GM18502 (cell line): ENCODE results near the gene ZCCHC4.
"Not testable (repeated sequence)": the region's sequence is repeated elsewhere in the genome, so short reads cannot be mapped to it uniquely, and the experiment has no call there.

Source experiments
- ATAC-seq: cut with Tn5 transposase; IDR thresholded peaks from one replicate; pipeline ENCODE4 v1.9.1; 2021; ENCODE audit warnings: mild to moderate bottlenecking; ENCODE audit not compliant: unreplicated experiment, poor library complexity

Gene ZCCHC4

GRCh38 chr4:25320336-25320735, 7.8 kb downstream of the ZCCHC4 start:
- no peak for ATAC-seq

- ATAC-seq, result no peak
These were observed 8.2 kb downstream of the ZCCHC4 start for GRCh38 chr4:25320773-25321172.

- ATAC-seq, result no peak
These were observed 9.1 kb downstream of the ZCCHC4 start for GRCh38 chr4:25321703-25322102.

- ATAC-seq, result not testable (repeated sequence)
These were observed 15.9 kb downstream of the ZCCHC4 start for GRCh38 chr4:25328463-25328862.

- ATAC-seq, result peak; percentile 3
These were observed 17.8 kb downstream of the ZCCHC4 start for GRCh38 chr4:25330335-25330734.

- ATAC-seq, result peak; percentile 82
These were observed 18.6 kb downstream of the ZCCHC4 start for GRCh38 chr4:25330905-25331808.

- no peak for ATAC-seq
These were observed 31.1 kb downstream of the ZCCHC4 start for GRCh38 chr4:25343671-25344070.

- ATAC-seq, result no peak
These were observed 33.2 kb downstream of the ZCCHC4 start for GRCh38 chr4:25345744-25346143.

GRCh38 chr4:25346913-25347312, 34.3 kb downstream of the ZCCHC4 start:
- peak; percentile 84 for ATAC-seq

- no peak for ATAC-seq
These were observed 34.9 kb downstream of the ZCCHC4 start for GRCh38 chr4:25347473-25347872.

GRCh38 chr4:25347971-25348370, 35.4 kb downstream of the ZCCHC4 start:
- ATAC-seq, result no peak

GRCh38 chr4:25350561-25350960, 38.0 kb downstream of the ZCCHC4 start:
- no peak for ATAC-seq

GRCh38 chr4:25351777-25352416, 39.3 kb downstream of the ZCCHC4 start:
- no peak for ATAC-seq

- ATAC-seq, result no peak
These were observed 43.5 kb downstream of the ZCCHC4 start for GRCh38 chr4:25356068-25356467.

GRCh38 chr4:25358515-25359275, 46.1 kb downstream of the ZCCHC4 start:
- ATAC-seq, result no peak

- no peak for ATAC-seq
These were observed 48.7 kb downstream of the ZCCHC4 start for GRCh38 chr4:25361253-25361652.

- no peak for ATAC-seq
These were observed 54.5 kb downstream of the ZCCHC4 start for GRCh38 chr4:25367004-25367621.

- ATAC-seq, result no peak
These were observed 55.3 kb downstream of the ZCCHC4 start for GRCh38 chr4:25367877-25368276.

GRCh38 chr4:25368315-25368714, 55.7 kb downstream of the ZCCHC4 start:
- no peak for ATAC-seq

GRCh38 chr4:25370242-25370641, 57.7 kb downstream of the ZCCHC4 start:
- ATAC-seq, result no peak
